Chondrocyte (in vitro differentiated cells): ENCODE results near the gene P2RY13. TPM values are rescaled to one million over a fixed set of nuclear protein-coding genes. Genes with fewer than 3 reads are reported as not detected.

Experiments used
- DNase-seq: peaks from one replicate; pipeline ENCODE4 v3.0.0; 2021; ENCODE audit warnings: mixed read lengths, low spot score
- H3K27ac Mint-ChIP-seq: one replicate; pipeline ENCODE4 v1.8.0; 2021; ENCODE audit warnings: mild to moderate bottlenecking, moderate library complexity, mixed read lengths; ENCODE audit not compliant: unreplicated experiment
- H3K27me3 Mint-ChIP-seq: 2 replicates; pipeline ENCODE4 v1.8.0; 2021; ENCODE audit warnings: low read depth, mixed read lengths
- H3K36me3 Mint-ChIP-seq: 2 replicates; pipeline ENCODE4 v1.8.0; 2021; ENCODE audit warnings: low read depth, mixed read lengths
- H3K4me1 Mint-ChIP-seq: 2 replicates; pipeline ENCODE4 v1.8.0; 2021; ENCODE audit warnings: low read depth, mild to moderate bottlenecking, mixed read lengths
- H3K4me3 Mint-ChIP-seq: one replicate; pipeline ENCODE4 v1.8.0; 2021; ENCODE audit warnings: mild to moderate bottlenecking, moderate library complexity, mixed read lengths; ENCODE audit not compliant: unreplicated experiment
- H3K9me3 Mint-ChIP-seq: 2 replicates; pipeline ENCODE4 v1.8.0; 2021; ENCODE audit warnings: low read depth, mixed read lengths
- CTCF ChIP-seq: fragments of 200-600 bp; sonication (generic); IDR thresholded peaks from 2 replicates; pipeline ENCODE4 v1.5.0; 2021; ENCODE audit warnings: antibody characterized with exemption, mild to moderate bottlenecking, moderate library complexity
- long read RNA-seq: library from polyadenylated mRNA; stranded (forward); transcript quantifications from one replicate; pipeline ENCODE4 v2.0.0, GENCODE V29; 2021
- total RNA-seq: library from RNA; stranded (reverse); gene quantifications from 3 replicates; pipeline ENCODE4 v1.2.1, GENCODE V29; 2021

The P2RY13 gene
- total RNA-seq: not detected in 3 replicates
- long read RNA-seq: 0 reads

DNA sequence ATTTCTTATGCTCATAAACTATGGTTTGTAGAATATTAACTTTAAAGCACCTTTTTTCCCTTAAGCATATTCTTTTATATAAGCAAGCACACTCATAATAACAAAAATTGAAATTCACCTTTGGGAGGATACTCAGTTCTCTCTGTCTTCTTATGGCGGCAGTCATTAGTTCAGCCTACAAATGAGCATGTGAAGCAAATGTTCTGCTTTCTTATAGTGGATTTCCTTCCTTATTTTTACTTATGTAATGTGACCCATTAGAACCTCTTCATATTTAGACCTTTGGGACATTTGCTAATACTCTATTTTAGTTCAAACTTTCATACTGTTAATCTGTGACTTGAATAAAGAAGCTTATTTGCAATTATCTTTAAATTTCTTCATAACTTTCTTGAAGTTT lies at the start of gene P2RY13:
P2RY13 (minus strand) TSS at position 187 of the 400 bp plus-strand sequence; CDS start at position 166, 21 bp downstream.
- no peak within 1 kb of the TSS for H3K27ac Mint-ChIP-seq

GRCh38 chr3:151377768-151378385 lies 48.5 kb upstream of the P2RY13 start:
- H3K27ac Mint-ChIP-seq: no peak overlapping the region

More for the DNA sequence above, at the start of gene P2RY13:
- H3K4me3 Mint-ChIP-seq: no peak within 1 kb of the TSS
- no peak for DNase-seq
- no peaks in the 10 kb centered on the region for H3K9me3 Mint-ChIP-seq
- no peaks in the 10 kb centered on the region for H3K4me1 Mint-ChIP-seq
- no peak for TF ChIP-seq CTCF
- no peaks in the 10 kb centered on the region for H3K27me3 Mint-ChIP-seq
- no peaks in the 10 kb centered on the region for H3K36me3 Mint-ChIP-seq

DNA sequence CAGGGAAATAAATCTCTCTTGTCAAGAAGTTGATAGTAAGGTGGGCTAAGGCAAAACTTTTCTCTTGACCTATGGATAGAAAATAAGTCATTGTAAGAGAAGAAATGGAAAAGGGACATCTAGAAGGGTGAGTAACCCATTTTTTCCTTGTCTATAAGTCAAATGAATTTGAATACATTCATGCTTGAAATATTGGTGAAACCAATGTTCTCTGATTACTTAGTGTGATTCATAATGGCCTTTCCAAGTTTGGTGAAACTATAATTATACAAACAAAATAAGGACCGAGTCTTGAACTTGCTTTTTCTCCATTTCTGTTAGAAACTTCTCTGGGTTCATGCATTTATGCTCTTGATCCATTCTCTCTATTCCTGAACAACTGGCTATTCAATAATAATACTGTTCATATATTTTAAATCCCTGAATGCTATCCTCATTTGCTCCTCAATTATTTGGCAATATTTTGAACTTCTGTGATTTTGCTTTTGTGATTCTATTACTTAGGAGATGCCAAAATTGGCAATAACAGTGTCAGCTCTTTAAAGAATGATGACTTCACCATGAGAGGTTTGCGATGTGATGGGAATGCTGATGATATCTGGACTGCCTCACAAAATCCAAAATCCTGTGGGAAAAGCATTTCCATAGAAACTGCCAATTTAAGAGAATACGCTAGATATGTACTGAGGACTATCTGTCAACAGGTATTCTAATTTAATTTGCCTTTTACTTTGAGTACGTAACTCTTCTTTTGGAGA lies 42.9 kb upstream of the P2RY13 start:
- Mint-ChIP-seq H3K36me3 (peaks cover 2% of the 10 kb centered on the region), H3K4me3 (no peak overlapping the region), H3K27ac (no peak overlapping the region), H3K9me3 (no peaks in the 10 kb centered on the region), H3K27me3 (no peaks in the 10 kb centered on the region), H3K4me1 (peaks cover 18% of the 10 kb centered on the region)
- TF ChIP-seq CTCF: no peak
- DNase-seq: no peak

More at GRCh38 chr3:151377768-151378385, 48.5 kb upstream of the P2RY13 start:
- Mint-ChIP-seq H3K9me3 (no peaks in the 10 kb centered on the region), H3K36me3 (peaks cover 2% of the 10 kb centered on the region), H3K27me3 (no peaks in the 10 kb centered on the region), H3K4me3 (no peak overlapping the region), H3K4me1 (peaks cover 7% of the 10 kb centered on the region)
- TF ChIP-seq CTCF: no peak
- no peak for DNase-seq

DNA sequence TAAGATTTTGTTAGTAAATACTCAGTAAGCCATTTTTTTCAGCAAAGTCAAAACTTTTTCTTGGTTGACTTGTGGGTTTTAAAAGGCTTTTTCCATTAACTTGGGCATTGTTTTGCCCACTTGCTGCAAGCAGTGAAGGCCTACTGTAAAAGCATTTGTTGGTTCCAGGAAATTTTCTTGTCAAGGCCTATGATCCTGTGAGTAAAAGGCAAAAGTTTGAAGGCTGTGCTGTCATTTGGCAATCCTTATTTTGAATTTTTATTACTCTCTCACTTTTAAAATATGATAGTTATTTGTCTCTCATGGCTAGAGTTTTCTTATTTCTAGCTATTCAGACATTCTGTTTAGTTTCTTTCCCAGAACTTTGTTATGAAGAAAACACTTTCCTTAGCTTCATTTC lies 42.2 kb upstream of the P2RY13 start:
- no peak for DNase-seq
- H3K27me3 Mint-ChIP-seq: no peaks in the 10 kb centered on the region
- TF ChIP-seq CTCF: no peak
- H3K4me3 Mint-ChIP-seq: no peak overlapping the region
- no peak overlapping the region for H3K27ac Mint-ChIP-seq
- H3K9me3 Mint-ChIP-seq: no peaks in the 10 kb centered on the region
- peaks cover 18% of the 10 kb centered on the region for H3K4me1 Mint-ChIP-seq
- H3K36me3 Mint-ChIP-seq: peaks cover 2% of the 10 kb centered on the region

GRCh38 chr3:151367448-151367847 lies 38.1 kb upstream of the P2RY13 start:
- no peaks in the 10 kb centered on the region for H3K9me3 Mint-ChIP-seq
- no peak for DNase-seq
- H3K4me3 Mint-ChIP-seq: no peak overlapping the region
- TF ChIP-seq CTCF: no peak
- peaks cover 25% of the 10 kb centered on the region for H3K4me1 Mint-ChIP-seq
- H3K27me3 Mint-ChIP-seq: no peaks in the 10 kb centered on the region
- no peaks in the 10 kb centered on the region for H3K36me3 Mint-ChIP-seq
- H3K27ac Mint-ChIP-seq: no peak overlapping the region
